Smooth muscle cell (in vitro differentiated cells): ENCODE measurements around the gene PER1. TPM values are rescaled to one million over a fixed set of nuclear protein-coding genes. Genes with fewer than 3 reads are reported as not detected.

Experiments
- DNase-seq: peaks from one replicate; lab custom pipeline; 2025; ENCODE audit not compliant: unreplicated experiment; lab: John Stamatoyannopoulos, UW
- H2AFZ ChIP-seq: fragments of 200-600 bp; sonication (generic); 2 replicates; pipeline ENCODE4 v1.6.0; 2016; ENCODE audit warnings: antibody characterized with exemption, low read depth, mild to moderate bottlenecking
- H3F3A ChIP-seq: fragments of 200-600 bp; sonication (generic); 2 replicates; pipeline ENCODE4 v1.6.0; 2017; ENCODE audit warnings: antibody characterized with exemption, low read depth
- H3K27ac ChIP-seq: fragments of 200-600 bp; sonication (generic); 2 replicates; pipeline ENCODE4 v1.5.1; 2016; ENCODE audit warnings: low read depth, mild to moderate bottlenecking
- H3K27me3 ChIP-seq: fragments of 200-600 bp; sonication (generic); 2 replicates; pipeline ENCODE4 v1.6.1; 2016; ENCODE audit warnings: low read depth, mild to moderate bottlenecking
- H3K36me3 ChIP-seq: fragments of 200-600 bp; sonication (generic); 2 replicates; pipeline ENCODE4 v1.5.1; 2016; ENCODE audit warnings: low read depth
- H3K4me1 ChIP-seq: fragments of 200-600 bp; sonication (generic); 2 replicates; pipeline ENCODE4 v1.5.1; 2016; ENCODE audit warnings: low read depth
- H3K4me2 ChIP-seq: fragments of 200-600 bp; sonication (generic); 2 replicates; pipeline ENCODE4 v1.6.0; 2016; ENCODE audit warnings: mild to moderate bottlenecking
- H3K4me3 ChIP-seq: fragments of 200-600 bp; sonication (generic); 2 replicates; pipeline ENCODE4 v1.5.1; 2016; ENCODE audit warnings: mild to moderate bottlenecking
- H3K79me2 ChIP-seq: fragments of 200-600 bp; sonication (generic); 2 replicates; pipeline ENCODE4 v1.6.0; 2016; ENCODE audit warnings: low read depth, mild to moderate bottlenecking
- H3K9ac ChIP-seq: fragments of 200-600 bp; sonication (generic); 2 replicates; pipeline ENCODE4 v1.6.0; 2016; ENCODE audit warnings: low read depth
- H3K9me3 ChIP-seq: fragments of 200-600 bp; sonication (generic); replicated peaks from 2 replicates; pipeline ENCODE4 v1.5.1; 2016; ENCODE audit warnings: low read depth
- H4K20me1 ChIP-seq: fragments of 200-600 bp; sonication (generic); 2 replicates; pipeline ENCODE4 v1.6.0; 2016; ENCODE audit warnings: low read depth
- WGBS: methylation state at CpG from one replicate; pipeline ENCODE4 v1.1.7; 2016; ENCODE audit warnings: low lambda C conversion rate; 5-methylcytosine and 5-hydroxymethylcytosine counted together
- polyA plus RNA-seq: library from polyadenylated mRNA; unstranded; fragments of >200 nt; fragmentation: Nextera tagmentation; extraction: Ambion mirVana; gene quantifications from 2 replicates; pipeline ENCODE4 v1.2.1, GENCODE V29; 2016
- total RNA-seq: library from RNA; depleted of rRNA; stranded (reverse); fragments of >200 nt; gene quantifications from 2 replicates; pipeline ENCODE4 v1.2.3, GENCODE V29; 2014
- TF ChIP-seq, protein P1 (sequence below): fragments of 200-600 bp; sonication (generic); IDR thresholded peaks from 2 replicates; pipeline ENCODE4 v1.5.1; 2017; ENCODE audit warnings: borderline replicate concordance, mild to moderate bottlenecking, antibody characterized with exemption; ENCODE audit not compliant: insufficient read depth, poor library complexity, severe bottlenecking

Gene PER1
- total and polyA plus RNA-seq, 2 experiments from 2014 or later: 29.0 to 55.2 TPM

DNA sequence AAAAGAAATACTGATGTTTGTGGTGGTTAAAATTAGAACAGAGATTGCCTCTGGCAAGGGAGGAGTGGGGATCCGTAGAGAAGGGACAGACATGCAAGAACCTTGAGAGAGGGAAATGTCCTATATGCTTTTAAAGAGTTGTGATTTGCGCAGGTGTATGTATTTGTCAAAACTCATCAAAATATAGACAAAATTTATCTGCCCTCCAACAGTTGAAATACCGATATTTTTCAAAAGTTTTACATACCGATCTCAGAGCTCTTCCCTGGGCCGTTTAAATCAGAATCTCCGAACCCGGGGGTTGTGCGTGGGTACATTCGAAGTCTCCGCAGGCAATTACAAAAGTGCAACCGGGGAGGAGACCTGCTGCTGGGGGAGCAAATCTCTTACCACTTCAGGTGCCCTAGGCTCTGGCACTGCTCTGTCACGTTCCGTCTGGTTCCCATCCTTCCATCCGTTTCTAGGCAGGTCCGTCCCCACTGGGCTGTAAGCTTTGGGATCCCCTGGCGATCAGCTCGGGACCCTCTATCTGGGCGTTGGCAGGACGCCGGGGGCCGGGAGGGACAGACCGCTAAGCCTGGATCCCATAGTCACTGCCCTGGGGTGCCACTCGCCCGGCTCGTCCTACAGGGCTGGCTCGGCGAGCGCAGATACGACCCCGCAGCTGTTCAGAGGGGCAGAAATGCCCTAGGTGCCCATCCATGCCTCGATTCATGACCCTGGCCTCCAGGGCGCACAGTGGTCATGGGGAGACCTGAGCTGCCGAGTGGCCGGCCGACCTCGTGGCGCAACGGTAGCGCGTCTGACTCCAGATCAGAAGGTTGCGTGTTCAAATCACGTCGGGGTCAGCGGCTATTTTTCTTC is 33.6 kb upstream of the PER1 start:
- DNase-seq: peak; percentile 87
- TF ChIP-seq, protein P1, sequence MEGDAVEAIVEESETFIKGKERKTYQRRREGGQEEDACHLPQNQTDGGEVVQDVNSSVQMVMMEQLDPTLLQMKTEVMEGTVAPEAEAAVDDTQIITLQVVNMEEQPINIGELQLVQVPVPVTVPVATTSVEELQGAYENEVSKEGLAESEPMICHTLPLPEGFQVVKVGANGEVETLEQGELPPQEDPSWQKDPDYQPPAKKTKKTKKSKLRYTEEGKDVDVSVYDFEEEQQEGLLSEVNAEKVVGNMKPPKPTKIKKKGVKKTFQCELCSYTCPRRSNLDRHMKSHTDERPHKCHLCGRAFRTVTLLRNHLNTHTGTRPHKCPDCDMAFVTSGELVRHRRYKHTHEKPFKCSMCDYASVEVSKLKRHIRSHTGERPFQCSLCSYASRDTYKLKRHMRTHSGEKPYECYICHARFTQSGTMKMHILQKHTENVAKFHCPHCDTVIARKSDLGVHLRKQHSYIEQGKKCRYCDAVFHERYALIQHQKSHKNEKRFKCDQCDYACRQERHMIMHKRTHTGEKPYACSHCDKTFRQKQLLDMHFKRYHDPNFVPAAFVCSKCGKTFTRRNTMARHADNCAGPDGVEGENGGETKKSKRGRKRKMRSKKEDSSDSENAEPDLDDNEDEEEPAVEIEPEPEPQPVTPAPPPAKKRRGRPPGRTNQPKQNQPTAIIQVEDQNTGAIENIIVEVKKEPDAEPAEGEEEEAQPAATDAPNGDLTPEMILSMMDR: no peak
- no peaks in the 10 kb centered on the region for H3K9me3 ChIP-seq
- H3K4me1 ChIP-seq: peaks cover 12% of the 10 kb centered on the region
- no peaks in the 10 kb centered on the region for H3K79me2 ChIP-seq
- no peak overlapping the region for H3K9ac ChIP-seq
- peak overlapping the region; percentile 99 for H2AFZ ChIP-seq
- H3K4me2 ChIP-seq: peak overlapping the region; percentile 88
- no peak overlapping the region for H3K27ac ChIP-seq
- peaks cover 17% of the 10 kb centered on the region for H3F3A ChIP-seq
- H3K36me3 ChIP-seq: no peaks in the 10 kb centered on the region
- H3K27me3 ChIP-seq: no peaks in the 10 kb centered on the region
- peak overlapping the region; percentile 75 for H3K4me3 ChIP-seq
- H4K20me1 ChIP-seq: peaks cover 19% of the 10 kb centered on the region
- WGBS: 3% methylated on average over 44 of the region's 44 CpGs

GRCh38 chr17:8176998-8177731 is 25.0 kb upstream of the PER1 start:
- Histone ChIP-seq H3K9ac (peak overlapping the region; percentile 84), H4K20me1 (no peaks in the 10 kb centered on the region), H3K79me2 (no peaks in the 10 kb centered on the region), H3F3A (no peaks in the 10 kb centered on the region), H3K9me3 (no peaks in the 10 kb centered on the region), H3K4me2 (peak overlapping the region; percentile 92), H3K36me3 (no peaks in the 10 kb centered on the region), H2AFZ (peak overlapping the region; percentile 89), H3K4me3 (peak overlapping the region; percentile 61), H3K4me1 (peaks cover 16% of the 10 kb centered on the region), H3K27me3 (no peaks in the 10 kb centered on the region), H3K27ac (peak overlapping the region; percentile 68)
- no peak for DNase-seq
- TF ChIP-seq, protein P1: no peak
- 79% methylated on average over 19 of the region's 19 CpGs for WGBS

DNA sequence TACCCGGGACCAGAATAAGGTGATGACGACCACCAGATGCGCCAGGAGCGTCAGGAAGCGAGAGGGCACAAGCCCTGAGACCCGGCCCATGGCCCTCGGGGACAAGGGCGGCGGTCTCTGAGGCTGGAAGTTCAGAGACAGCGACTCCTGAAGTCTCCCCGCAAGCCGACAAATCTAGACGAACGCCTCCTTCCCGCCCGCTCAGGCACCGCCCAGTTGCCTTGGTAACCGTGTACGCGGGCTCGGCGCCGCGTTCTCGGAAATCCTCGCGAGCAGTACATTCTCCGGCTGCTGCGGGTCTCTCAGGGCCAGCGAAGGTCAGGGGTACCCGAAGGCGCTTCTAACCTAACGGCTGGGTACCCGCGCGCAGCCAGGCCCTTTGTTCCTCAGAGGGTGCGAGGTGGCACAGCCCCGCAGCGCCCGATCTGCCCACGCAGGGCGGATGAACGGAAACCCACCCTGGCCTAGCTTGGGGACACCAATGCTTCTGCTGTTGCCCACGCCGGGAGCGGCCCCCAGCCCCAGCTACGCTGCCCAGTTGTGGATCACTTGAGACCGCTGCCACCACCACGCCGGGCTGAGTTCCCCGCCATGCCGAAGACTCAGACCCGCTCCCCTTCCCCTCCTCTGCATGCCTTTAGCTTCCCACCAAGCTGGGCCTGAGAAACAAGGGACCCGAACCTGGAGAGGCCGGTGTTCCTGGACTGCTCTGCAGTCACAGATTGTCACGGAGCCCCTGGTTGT is 24.2 kb upstream of the PER1 start, which contains the start of gene TMEM107:
Gene TMEM107, minus strand, starts transcription at position 184 of the 744 bp plus-strand sequence. Its CDS starts 94 bp downstream, at position 90.
- TF ChIP-seq, protein P1: no peak
- Histone ChIP-seq H3K36me3 (no peaks in the 10 kb centered on the region), H3K4me1 (peaks cover 16% of the 10 kb centered on the region), H3K4me3 (peak within 1 kb of the TSS; percentile 61), H4K20me1 (no peaks in the 10 kb centered on the region), H3K4me2 (peak within 1 kb of the TSS; percentile 92), H3F3A (no peaks in the 10 kb centered on the region), H3K9ac (peak within 1 kb of the TSS; percentile 84), H3K79me2 (no peaks in the 10 kb centered on the region), H3K9me3 (no peaks in the 10 kb centered on the region), H3K27me3 (no peaks in the 10 kb centered on the region), H3K27ac (peak within 1 kb of the TSS; percentile 68), H2AFZ (peak within 1 kb of the TSS; percentile 89)
- 4% methylated on average over 56 of the region's 56 CpGs for WGBS
- DNase-seq: peak; percentile 57
